Skeletal muscle satellite cell (primary cell): Measurements from ENCODE around the gene SWSAP1.
"Not testable (repeated sequence)": the region's sequence is repeated elsewhere in the genome, so short reads cannot be mapped to it uniquely, and the experiment has no call there.

Experiments used
- H3K27me3 ChIP-seq: 2 replicates; pipeline ENCODE4 v1.7.0; 2013; ENCODE audit warnings: low read length; ENCODE audit not compliant: control insufficient read depth, insufficient read depth
- H3K36me3 ChIP-seq: 2 replicates; pipeline ENCODE4 v1.7.0; 2013; ENCODE audit warnings: mild to moderate bottlenecking, control low read depth, low read length; ENCODE audit not compliant: insufficient read depth
- H3K4me1 ChIP-seq: 2 replicates; pipeline ENCODE4 v1.7.0; 2013; ENCODE audit warnings: low read length; ENCODE audit not compliant: control insufficient read depth, insufficient read depth
- H3K4me2 ChIP-seq: 2 replicates; pipeline ENCODE4 v1.7.0; 2013; ENCODE audit warnings: mild to moderate bottlenecking, low read length
- H3K4me3 ChIP-seq: 2 replicates; pipeline ENCODE4 v1.7.0; 2013; ENCODE audit warnings: low read length
- H3K9ac ChIP-seq: 2 replicates; pipeline ENCODE4 v1.7.0; 2013; ENCODE audit warnings: mild to moderate bottlenecking, low read depth, low read length, moderate library complexity
- H3K9me3 ChIP-seq: replicated peaks from 2 replicates; pipeline ENCODE4 v1.7.0; 2013; ENCODE audit warnings: mild to moderate bottlenecking, control low read depth, low read length

SWSAP1 gene

GRCh38 chr19:11339254-11340098 lies 35.0 kb upstream of the SWSAP1 start, which contains the start of gene RAB3D:
Gene RAB3D, minus strand, starts transcription at chr19:11339657. Its CDS starts 2,258 bp downstream, at chr19:11337399.
- Histone ChIP-seq H3K4me3 (peak within 1 kb of the TSS; percentile 59), H3K36me3 (no peaks in the 10 kb centered on the region), H3K9ac (no peak within 1 kb of the TSS), H3K27me3 (peaks cover 6% of the 10 kb centered on the region), H3K4me2 (peak within 1 kb of the TSS; percentile 80), H3K4me1 (peaks cover 17% of the 10 kb centered on the region), H3K9me3 (no peaks in the 10 kb centered on the region)

GRCh38 chr19:11340099-11340467 lies 34.4 kb upstream of the SWSAP1 start:
- H3K4me2 ChIP-seq: peak overlapping the region; percentile 80
- not testable (repeated sequence) for H3K27me3 ChIP-seq, H3K36me3 ChIP-seq, H3K9me3 ChIP-seq, H3K9ac ChIP-seq
- H3K4me3 ChIP-seq: peak overlapping the region; percentile 59
- H3K4me1 ChIP-seq: peaks cover 19% of the 10 kb centered on the region

GRCh38 chr19:11342429-11342828 lies 32.0 kb upstream of the SWSAP1 start:
- H3K9ac ChIP-seq: no peak overlapping the region
- H3K4me2 ChIP-seq: no peak overlapping the region
- H3K9me3 ChIP-seq: no peaks in the 10 kb centered on the region
- peaks cover 34% of the 10 kb centered on the region for H3K4me1 ChIP-seq
- H3K4me3 ChIP-seq: no peak overlapping the region
- H3K36me3 ChIP-seq: no peaks in the 10 kb centered on the region
- peaks cover 6% of the 10 kb centered on the region for H3K27me3 ChIP-seq

GRCh38 chr19:11345122-11345803 lies 29.2 kb upstream of the SWSAP1 start:
- Histone ChIP-seq H3K4me3 (peak overlapping the region; percentile 78), H3K27me3 (no peaks in the 10 kb centered on the region), H3K4me2 (peak overlapping the region; percentile 84), H3K9me3 (peaks cover 7% of the 10 kb centered on the region), H3K9ac (peak overlapping the region; percentile 81), H3K4me1 (peaks cover 19% of the 10 kb centered on the region), H3K36me3 (no peaks in the 10 kb centered on the region)

- peak within 1 kb of the TSS; percentile 81 for H3K9ac ChIP-seq
- H3K4me3 ChIP-seq: peak within 1 kb of the TSS; percentile 78
- H3K4me1 ChIP-seq: peaks cover 19% of the 10 kb centered on the region
- peak within 1 kb of the TSS; percentile 84 for H3K4me2 ChIP-seq
- H3K27me3 ChIP-seq: no peaks in the 10 kb centered on the region
- no peaks in the 10 kb centered on the region for H3K36me3 ChIP-seq
- peaks cover 7% of the 10 kb centered on the region for H3K9me3 ChIP-seq
These were observed 28.1 kb upstream of the SWSAP1 start, which contains the start of the genes CCDC159 and TMEM205 for GRCh38 chr19:11346104-11346940. Gene CCDC159, plus strand, starts transcription at chr19:11346519. Its CDS starts 88 bp downstream, at chr19:11346607. Gene TMEM205, minus strand, starts transcription at chr19:11346268. Its CDS starts 649 bp downstream, at chr19:11345619.

- no peak overlapping the region for H3K4me2 ChIP-seq
- H3K27me3 ChIP-seq: no peaks in the 10 kb centered on the region
- H3K4me1 ChIP-seq: peaks cover 19% of the 10 kb centered on the region
- H3K36me3 ChIP-seq: no peaks in the 10 kb centered on the region
- peaks cover 7% of the 10 kb centered on the region for H3K9me3 ChIP-seq
- no peak overlapping the region for H3K9ac ChIP-seq
- no peak overlapping the region for H3K4me3 ChIP-seq
These were observed 26.9 kb upstream of the SWSAP1 start for GRCh38 chr19:11347546-11348039.

- peaks cover 7% of the 10 kb centered on the region for H3K9me3 ChIP-seq
- H3K4me3 ChIP-seq: no peak overlapping the region
- H3K4me2 ChIP-seq: no peak overlapping the region
- no peaks in the 10 kb centered on the region for H3K27me3 ChIP-seq
- H3K36me3 ChIP-seq: no peaks in the 10 kb centered on the region
- H3K9ac ChIP-seq: no peak overlapping the region
- peaks cover 17% of the 10 kb centered on the region for H3K4me1 ChIP-seq
These were observed 25.3 kb upstream of the SWSAP1 start for GRCh38 chr19:11349171-11349570.

- H3K4me3 ChIP-seq, H3K36me3 ChIP-seq, H3K4me2 ChIP-seq, H3K9me3 ChIP-seq, H3K9ac ChIP-seq, H3K4me1 ChIP-seq, H3K27me3 ChIP-seq: not testable (repeated sequence)
These were observed 20.4 kb upstream of the SWSAP1 start for GRCh38 chr19:11354102-11354501.

- Histone ChIP-seq H3K4me2 (peak within 1 kb of the TSS; percentile 84), H3K27me3 (no peaks in the 10 kb centered on the region), H3K9ac (peak within 1 kb of the TSS; percentile 64), H3K4me3 (peak within 1 kb of the TSS; percentile 72), H3K4me1 (peaks cover 6% of the 10 kb centered on the region), H3K36me3 (no peaks in the 10 kb centered on the region), H3K9me3 (no peaks in the 10 kb centered on the region)
These were observed 19.0 kb upstream of the SWSAP1 start, which contains the start of gene PLPPR2 for GRCh38 chr19:11355160-11356073. Gene PLPPR2, plus strand, starts transcription at chr19:11355432. Its CDS starts 2,242 bp downstream, at chr19:11357674.

GRCh38 chr19:11356074-11356397 lies 18.4 kb upstream of the SWSAP1 start:
- peaks cover 4% of the 10 kb centered on the region for H3K36me3 ChIP-seq
- peak overlapping the region; percentile 72 for H3K4me3 ChIP-seq
- H3K4me2 ChIP-seq: peak overlapping the region; percentile 84
- H3K27me3 ChIP-seq: no peaks in the 10 kb centered on the region
- no peaks in the 10 kb centered on the region for H3K9me3 ChIP-seq
- H3K4me1 ChIP-seq: peaks cover 6% of the 10 kb centered on the region
- H3K9ac ChIP-seq: peak overlapping the region; percentile 64
